Measurements from ENCODE around the gene ERRFI1.
A peak's percentile ranks its signal among the peaks of the same experiment; 100 is the strongest.

ERRFI1 gene

DNA sequence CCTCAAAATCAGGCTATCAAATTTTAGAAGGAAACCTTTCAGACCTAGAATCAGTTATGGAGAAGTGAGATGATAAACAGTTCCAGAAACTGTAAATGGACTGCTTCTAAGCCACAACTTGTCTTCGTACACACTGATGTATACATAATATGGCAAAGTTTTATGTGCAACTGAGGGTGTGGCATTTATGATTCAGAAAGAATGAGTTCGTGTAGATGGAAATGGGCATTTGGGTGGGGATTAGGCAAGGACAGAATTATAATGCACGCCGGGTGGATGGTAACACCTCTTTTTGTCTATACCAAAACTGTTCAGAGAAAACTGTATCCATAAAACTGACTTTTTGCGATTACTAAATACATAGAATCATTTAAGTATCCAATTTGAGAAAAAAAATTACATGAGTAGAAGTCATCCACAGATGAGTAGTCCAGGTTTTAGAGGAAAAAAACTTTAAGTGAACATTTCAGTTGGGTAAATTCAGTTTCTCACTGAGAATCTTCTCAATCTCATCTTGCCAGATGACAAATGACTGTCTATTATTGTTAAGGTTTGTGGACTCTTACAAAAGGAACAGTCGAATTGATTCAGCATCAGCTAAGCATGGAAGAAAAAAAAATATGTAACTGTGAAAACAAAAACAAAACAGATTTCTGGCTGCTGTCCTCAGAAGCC lies 22.5 kb downstream of the ERRFI1 start:
- DNase-seq (ENCODE audit: low read depth) = no peak

- DNase-seq (ENCODE audit: low read depth) = no peak
Observed at GRCh38 chr1:8002921-8003320, 23.2 kb downstream of the ERRFI1 start.

- DNase-seq (ENCODE audit: low read depth) = no peak
Observed at GRCh38 chr1:8002329-8002910, 23.7 kb downstream of the ERRFI1 start.

DNA sequence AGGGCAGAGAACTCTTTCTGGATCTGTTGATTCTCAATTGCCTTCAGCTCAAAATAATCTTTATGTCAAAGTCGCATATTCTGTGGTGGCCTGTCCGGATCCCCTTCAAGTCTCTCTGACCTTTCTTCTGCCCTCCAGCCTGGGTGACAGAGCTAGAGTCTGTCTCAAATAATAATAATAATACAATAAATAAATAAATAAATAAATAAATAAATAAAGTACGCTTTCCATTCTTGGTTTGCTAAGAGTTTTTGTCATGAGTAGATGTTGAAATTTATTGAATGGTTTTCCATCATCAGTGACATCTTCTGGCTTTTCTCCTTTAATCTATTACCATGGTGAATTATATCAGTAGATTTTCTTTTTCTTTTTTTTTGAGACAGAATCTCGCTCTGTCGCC lies 30.7 kb downstream of the ERRFI1 start:
- no peak for DNase-seq (ENCODE audit: low read depth)

- DNase-seq (ENCODE audit: low read depth) = no peak
Observed at GRCh38 chr1:7994827-7995226, 31.3 kb downstream of the ERRFI1 start.

DNA sequence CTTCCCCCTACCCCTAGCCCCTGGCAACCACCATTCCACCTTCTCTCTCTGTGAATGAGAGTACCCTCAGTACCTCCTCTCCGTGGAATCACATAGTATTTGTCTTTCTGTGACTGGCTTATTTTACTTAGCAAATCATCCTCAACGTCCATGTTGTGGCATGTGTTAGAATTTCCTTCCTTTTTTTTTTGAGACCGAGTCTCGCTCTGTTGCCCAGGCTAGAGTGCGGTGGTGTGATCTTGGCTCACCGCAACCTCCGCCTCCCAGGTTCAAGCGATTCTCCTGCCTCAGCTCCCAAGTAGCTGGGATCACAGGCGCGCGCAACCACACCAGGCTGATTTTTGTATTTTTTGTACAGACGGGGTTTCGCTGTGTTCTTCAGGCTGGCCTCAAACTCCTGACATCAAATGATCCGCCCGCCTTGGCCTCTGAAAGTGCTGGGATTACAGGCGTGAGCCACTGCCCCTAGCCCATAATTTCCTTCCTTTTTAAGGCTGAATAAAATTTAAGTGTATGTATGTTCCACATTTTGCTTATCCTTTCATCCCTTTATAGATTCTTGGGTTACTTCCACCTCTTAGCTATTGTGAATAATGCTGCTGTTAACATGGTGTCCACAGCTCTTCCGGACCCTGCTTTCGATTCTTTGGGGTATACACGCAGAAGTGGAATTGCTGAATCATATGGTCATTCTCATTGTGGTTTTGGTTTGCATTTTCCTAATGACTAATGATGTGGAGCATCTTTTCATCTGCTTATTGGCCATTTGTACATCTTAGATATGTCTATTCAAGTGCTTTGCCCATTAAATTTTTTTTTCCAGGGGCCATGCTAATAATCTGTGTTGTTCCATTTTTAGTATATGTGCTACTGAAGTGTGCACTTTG lies 32.3 kb downstream of the ERRFI1 start:
- peak; percentile 82 for DNase-seq (ENCODE audit: low read depth)

GRCh38 chr1:7992885-7993284 lies 33.2 kb downstream of the ERRFI1 start:
- DNase-seq (ENCODE audit: low read depth) = no peak

GRCh38 chr1:7991504-7992440 lies 34.3 kb downstream of the ERRFI1 start:
- no peak for DNase-seq (ENCODE audit: low read depth)

DNA sequence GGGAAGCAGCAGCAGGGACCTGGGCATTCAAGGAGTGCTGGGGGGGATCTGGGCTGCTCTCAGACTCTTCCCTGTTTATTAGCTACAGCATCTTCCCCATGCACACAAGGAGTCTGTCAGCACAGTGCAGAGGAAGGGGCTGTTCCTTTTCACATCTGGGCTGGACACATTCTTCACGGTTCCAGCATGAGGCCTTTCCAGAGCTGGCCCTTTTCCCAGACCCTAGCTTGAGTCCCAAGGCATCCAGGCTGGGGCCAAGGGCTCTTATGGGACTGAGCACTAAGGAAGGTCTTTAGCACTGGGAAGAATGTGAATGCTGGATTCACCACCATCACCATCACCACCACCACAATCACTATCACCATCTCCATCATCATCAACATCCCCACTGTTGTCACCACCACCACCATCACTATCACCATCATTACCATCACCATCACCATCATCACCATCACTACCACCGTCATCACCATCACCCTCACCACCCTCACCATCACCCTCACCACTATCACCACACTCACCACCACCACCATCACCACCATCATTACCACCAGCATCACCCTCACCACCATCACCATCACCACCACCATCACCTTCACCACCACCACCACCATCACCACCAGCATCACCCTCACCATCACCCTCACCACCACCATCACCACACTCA lies 36.2 kb downstream of the ERRFI1 start:
- DNase-seq (ENCODE audit: low read depth) = no peak

GRCh38 chr1:7988576-7988975 lies 37.5 kb downstream of the ERRFI1 start:
- DNase-seq (ENCODE audit: low read depth) = no peak

GRCh38 chr1:7987528-7987927 lies 38.6 kb downstream of the ERRFI1 start:
- no peak for DNase-seq (ENCODE audit: low read depth)

GRCh38 chr1:7985851-7986612 lies 40.1 kb downstream of the ERRFI1 start:
- DNase-seq (ENCODE audit: low read depth) = no peak

DNA sequence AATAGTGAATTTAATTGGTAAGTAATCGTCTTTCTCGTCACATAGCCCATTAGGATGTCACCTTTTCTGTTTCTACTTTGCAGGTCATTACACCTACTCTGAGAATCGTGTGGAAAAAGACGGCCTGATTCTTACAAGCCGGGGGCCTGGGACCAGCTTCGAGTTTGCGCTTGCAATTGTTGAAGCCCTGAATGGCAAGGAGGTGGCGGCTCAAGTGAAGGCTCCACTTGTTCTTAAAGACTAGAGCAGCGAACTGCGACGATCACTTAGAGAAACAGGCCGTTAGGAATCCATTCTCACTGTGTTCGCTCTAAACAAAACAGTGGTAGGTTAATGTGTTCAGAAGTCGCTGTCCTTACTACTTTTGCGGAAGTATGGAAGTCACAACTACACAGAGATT lies 41.3 kb downstream of the ERRFI1 start:
- no peak for DNase-seq (ENCODE audit: low read depth)

GRCh38 chr1:7983086-7983778 lies 42.9 kb downstream of the ERRFI1 start:
- no peak for DNase-seq (ENCODE audit: low read depth)

- no peak for DNase-seq (ENCODE audit: low read depth)
Observed at GRCh38 chr1:7980984-7981383, 45.1 kb downstream of the ERRFI1 start.

DNA sequence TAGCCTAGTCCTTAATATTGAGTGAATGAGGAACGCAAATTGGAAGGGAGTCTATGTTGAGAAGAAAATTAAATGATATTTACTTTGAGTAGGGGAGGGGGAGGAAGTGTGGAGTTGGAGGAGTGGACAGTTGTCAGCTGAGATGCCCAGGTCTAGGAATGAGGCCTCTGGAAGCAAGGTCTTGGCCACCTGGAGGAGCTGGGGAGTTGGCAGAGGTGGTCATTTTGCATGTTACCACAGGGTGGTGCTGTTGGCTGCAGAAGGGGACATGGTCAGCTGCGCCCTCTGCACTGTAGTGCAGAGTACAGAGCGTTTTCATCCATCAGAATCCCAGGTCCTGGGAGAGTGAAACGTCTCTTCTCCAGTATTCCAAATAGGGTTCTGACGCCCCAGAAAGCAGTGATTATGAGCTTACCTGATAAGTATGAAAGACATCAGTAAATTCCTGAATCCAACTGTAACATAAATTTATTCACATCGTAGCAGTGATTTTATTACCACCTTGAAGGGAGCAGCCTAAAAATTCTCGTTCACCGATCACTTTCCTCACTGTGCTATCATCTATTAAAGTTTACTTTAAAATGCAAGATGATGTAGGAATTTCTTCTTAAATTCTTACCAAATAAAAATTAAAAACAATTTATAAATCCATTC lies 50.8 kb downstream of the ERRFI1 start:
- no peak for DNase-seq (ENCODE audit: low read depth)

- DNase-seq (ENCODE audit: low read depth) = no peak
Observed at GRCh38 chr1:7973086-7973485, 53.0 kb downstream of the ERRFI1 start.

DNA sequence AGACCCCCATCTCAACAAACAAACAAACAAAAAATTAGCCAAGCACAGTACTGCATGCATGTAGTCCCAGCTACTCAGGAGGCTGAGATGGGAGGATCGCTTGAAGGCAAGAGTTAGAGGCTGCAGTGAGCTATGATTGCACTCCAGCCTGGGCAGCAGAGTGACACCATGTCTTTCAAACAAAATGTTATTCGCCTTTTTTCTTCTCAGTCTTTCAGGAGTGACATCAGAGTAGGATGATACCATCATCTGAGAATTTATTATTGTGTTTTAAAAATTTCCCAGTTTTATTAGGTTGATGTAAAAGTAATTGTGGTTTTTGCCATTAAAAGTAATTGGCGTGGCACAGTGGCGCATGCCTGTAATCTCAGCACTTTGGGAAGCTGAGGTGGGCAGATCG lies 53.8 kb downstream of the ERRFI1 start:
- DNase-seq (ENCODE audit: low read depth) = no peak

GRCh38 chr1:7971024-7971423 lies 55.1 kb downstream of the ERRFI1 start:
- DNase-seq (ENCODE audit: low read depth) = no peak

DNA sequence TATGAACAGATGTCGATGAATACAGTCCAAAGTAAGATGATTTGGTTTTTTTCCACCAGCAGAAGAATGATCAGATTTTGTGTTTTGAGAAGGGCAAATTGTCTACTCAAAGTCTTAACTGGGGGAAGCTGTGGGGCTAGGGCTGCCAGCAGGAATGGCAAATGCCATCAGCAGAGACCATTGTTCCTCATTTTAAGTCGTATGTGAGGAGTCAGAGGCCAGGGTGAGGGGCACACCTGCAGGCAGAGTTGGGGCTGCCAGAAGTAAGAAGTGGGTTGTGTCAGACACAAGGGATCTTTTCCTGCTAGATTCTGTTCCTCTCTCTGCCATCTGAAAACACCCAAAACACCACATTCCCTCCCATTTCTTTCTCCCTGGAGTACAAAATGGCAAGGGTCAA lies 55.9 kb downstream of the ERRFI1 start:
- no peak for DNase-seq (ENCODE audit: low read depth)
